8988T (cell line): ENCODE measurements around the gene RHBDF2.
A peak's percentile ranks its signal among the peaks of the same experiment; 100 is the strongest.
"Not testable (repeated sequence)": the region's sequence is repeated elsewhere in the genome, so short reads cannot be mapped to it uniquely, and the experiment has no call there.

Experiments used
- DNase-seq: peaks from one replicate; pipeline ENCODE4 v3.0.0; 2011

Gene RHBDF2

GRCh38 chr17:76523084-76524037, 22.1 kb upstream of the RHBDF2 start:
- peak; percentile 74 for DNase-seq

DNA sequence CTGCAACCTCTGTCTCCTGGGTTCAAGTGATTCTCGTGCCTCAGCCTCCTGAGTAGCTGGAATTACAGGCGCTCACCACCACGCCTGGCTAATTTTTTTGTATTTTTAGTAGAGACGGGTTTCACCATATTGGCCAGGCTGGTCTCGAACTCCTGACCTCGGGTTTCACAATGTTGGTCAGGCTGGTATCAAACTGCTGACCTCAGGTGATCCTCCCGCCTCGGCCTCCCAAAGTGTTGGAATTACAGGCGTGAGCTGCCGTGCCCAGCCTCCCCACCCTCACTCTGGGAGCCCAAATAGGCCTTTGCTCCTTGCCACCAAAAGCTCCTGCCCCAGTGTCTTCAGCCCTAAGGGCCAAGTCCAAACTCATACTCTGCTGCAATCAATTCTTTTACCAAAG, 20.5 kb upstream of the RHBDF2 start:
- DNase-seq: not testable (repeated sequence)

- no peak for DNase-seq
These were observed 20.0 kb upstream of the RHBDF2 start for GRCh38 chr17:76521262-76521661.

DNA sequence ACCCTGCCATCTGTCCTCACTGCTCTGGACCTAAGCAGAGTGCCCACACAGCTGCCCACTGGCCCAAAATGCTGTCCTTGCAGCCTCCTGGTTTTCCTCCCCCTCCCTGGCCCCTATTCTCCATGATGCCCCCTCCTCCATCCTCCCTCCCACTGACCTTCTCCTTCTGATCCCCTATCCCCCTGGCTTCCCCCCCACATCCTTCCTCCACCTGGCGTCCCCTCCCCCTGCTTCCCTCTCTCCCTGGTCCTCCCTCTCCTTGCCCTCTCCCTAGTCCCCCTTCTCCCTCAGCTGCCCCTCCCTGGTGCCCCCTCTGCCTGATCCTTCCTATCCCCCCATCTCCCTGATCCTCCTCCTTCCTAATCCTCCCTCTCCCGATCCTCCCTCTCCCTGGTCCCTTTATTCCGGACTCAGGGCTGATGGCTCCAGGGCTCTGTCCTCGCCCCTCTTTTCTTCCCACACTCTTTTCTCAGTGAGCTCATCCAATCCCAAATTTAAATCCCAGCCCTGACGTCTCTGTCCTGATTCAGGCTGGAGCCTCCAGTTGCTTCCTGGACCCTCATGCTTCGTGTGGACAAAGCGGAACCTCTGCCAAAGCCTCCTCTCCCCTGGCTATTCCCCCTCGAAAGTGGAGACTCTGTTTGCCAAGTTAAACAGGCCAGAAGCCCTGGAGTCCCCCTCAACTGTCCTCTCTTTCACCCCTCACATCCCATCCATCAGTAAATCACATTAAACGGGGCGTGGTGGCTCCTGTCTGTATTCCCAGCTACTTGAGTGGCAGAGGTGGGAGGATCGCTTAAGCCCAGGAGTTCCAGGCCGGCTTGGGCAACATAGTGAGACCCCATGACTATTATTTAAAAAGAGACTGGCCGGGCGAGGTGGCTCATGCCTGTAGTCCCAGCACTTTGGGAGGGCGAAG, 18.1 kb upstream of the RHBDF2 start:
- DNase-seq: no peak

DNA sequence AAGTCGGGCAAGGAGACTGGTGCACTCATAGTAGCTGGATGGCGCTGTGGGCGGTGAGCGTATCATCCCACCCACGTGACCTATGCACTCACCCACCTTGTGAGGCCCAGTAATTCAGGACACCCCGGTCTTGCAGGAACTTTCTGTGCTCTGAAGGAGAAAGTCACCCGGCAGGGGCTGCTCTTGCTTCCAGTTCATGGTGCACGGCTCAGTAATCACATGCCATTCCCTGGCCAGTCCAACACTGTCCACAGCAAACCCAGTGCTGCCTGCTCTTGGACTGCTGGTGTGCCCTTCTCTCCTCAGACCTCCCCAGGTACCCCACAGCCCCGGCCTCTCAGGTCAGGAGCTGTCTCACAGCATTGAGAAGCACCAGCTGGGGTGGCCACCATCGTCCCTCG, 16.4 kb upstream of the RHBDF2 start:
- no peak for DNase-seq

DNA sequence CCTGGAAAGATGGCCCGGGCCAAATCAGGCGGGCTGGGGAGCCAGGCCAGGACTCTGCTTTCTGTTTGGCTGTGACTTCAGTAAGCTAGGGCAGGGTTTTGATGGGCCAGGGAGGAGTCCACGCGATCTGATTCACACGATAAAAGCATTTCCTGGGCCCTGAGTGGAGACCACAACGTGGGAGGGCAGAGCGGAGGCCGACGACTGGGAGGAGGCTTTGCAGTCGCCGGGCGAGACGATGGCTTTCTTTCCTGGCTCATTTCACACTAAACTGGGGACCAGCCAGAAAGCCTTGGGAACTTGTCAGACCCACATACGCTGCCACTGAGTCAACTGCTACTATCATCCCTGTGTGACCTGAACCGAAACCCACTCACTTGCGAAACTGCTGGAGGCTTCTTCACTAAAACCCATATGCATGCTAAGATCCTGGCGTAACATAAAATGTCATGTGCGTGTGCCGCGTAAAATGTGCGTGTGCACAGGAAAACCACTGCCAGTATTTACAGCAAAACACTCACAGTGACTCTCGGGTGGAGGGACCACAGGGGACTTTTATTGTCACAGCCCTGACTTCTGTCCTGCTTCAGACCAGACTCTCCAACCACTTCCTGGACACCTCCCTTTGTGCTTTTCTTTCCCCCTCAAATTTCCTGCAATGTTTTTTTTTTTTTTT, 14.2 kb upstream of the RHBDF2 start:
- no peak for DNase-seq

- not testable (repeated sequence) for DNase-seq
These were observed 13.1 kb upstream of the RHBDF2 start for GRCh38 chr17:76514355-76514754.

- no peak for DNase-seq
These were observed 12.1 kb upstream of the RHBDF2 start for GRCh38 chr17:76513306-76513692.

GRCh38 chr17:76512366-76513305, 11.4 kb upstream of the RHBDF2 start:
- DNase-seq: no peak

GRCh38 chr17:76511668-76512365, 10.6 kb upstream of the RHBDF2 start:
- DNase-seq: no peak

GRCh38 chr17:76510831-76511244, 9.6 kb upstream of the RHBDF2 start:
- no peak for DNase-seq

DNA sequence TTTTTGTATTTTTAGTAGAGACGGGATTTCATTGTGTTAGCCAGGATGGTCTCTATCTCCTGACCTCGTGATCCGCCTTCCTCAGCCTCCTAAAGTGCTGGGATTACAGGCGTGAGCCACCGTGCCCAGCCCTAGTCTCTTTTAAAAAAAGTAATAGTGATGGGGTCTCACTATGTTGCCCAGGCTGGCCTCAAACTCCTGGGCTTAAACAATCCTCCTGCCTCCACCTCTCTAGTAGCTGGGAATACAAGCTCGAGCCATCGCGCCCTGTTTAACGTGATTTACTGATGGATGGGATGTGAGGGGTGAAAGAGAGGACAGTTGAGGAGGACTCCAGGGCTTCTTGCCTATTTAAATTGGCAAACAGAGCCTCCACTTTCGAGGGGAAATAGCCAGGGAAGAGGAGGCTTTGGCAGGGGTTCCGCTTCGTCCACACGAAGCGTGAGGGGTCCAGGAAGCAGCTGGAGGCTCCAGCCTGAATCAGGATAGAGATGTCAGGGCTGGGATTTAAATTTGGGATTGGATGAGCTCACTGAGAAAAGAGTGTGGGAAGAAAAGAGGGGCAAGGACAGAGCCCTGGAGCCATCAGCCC, 7.3 kb upstream of the RHBDF2 start:
- not testable (repeated sequence) for DNase-seq

DNA sequence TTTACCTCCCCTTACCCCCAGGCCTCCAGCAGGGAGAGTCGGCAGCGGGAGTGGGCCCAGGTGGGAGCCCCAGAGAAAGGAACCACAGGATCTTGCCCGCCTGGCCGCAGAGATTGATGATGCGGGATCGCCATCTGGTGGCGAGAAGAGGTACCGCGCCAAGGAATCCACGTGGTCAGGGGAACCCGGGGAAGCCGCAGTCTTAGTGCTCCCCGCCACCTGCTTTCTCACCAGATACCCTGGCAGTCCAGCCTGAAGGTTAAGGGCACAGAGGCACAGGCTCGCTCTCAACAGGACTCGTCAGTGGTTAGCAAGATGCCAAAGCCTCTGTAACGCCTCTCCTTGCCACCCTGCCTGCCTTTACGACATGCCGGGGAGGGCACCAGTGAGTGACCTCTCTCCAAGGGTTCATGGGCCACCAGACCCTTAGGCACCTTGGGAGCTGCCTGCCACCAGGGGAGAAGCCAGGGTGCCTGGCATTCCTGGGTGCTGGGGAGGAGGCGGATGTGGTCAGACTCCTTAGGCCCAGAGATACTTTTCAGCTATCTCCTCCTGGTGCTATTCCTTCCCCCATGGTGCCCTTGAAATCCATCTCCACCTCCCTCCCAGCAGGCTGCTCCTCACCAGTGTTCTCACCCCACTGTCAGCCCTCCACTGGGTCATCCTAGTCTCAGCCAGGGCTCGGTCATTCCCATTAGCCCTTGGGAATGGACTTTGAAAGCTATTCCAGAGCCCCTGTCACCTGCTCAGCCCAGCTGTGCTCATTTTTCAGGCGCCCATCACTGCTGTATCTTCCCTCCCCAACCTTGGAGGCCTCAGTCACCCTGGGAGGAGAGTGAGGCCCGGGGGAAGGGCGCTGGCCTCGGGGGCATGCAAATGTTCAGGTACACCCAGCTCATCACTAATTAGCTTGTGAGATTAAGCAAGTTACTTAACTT, 5.5 kb upstream of the RHBDF2 start:
- peak; percentile 74 for DNase-seq

DNA sequence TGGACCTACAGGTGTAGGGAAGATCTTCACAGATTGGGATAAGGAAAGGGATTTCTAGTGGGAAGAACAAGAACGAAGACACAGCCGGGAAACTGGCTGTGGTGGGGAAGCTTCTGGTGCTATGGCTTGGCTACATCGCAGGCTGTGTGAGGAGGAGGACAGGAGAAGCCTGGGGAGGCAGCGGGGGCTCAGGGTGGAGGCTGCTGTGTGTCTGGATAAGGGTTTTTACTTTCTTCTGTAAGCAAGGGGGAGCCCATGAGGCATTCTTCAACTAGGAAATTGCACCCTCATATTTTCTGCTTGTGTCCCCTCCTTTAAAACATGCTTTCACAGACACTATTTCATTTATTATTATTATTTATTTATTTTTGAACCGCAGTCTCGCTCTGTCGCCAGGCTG, 2.9 kb upstream of the RHBDF2 start:
- DNase-seq: peak; percentile 68

DNA sequence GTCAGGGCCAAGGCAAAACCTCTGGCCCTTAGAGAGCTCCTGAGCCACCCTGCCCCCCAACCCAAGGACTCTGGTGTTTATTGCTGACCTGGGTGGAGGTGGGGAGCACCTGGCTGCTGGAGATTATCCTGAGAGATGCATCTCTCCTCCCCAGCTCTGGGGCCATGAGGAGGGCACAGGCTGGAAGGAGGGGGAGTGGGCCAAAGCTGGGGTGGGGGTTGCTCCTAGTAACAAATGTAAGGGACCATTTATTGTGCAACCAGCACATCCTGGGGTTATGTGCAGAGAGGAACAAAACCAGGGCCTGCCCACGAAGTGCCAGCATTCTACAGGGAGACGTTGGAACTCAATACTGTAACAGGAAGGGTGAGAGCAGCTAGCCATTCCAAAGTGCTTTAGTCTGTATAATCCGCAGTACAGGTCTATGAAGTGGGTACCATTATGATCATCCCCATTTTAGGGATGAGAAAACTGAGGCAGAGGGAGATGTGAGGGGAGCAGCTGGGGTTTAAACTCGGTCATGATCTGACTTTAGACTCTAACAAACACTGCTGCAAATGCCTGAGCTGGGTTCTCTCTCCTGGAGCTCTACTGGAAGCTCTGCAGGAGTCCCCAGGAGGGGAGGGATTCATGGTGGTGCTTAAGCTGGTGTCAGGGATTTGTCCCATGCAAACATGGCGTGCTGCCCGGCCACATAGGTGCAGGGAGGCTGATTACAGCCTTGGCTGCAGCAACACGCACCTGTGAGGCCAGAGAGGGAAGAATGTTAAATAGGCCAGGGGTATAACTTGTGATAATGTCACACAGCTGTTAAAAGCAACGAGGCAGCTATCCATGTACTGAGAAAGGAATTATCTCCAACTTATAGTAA, 1.4 kb upstream of the RHBDF2 start:
- DNase-seq: no peak

- DNase-seq: no peak
These were observed 644 bp upstream of the RHBDF2 start for GRCh38 chr17:76501827-76502307.

- no peak for DNase-seq
These were observed 541 bp downstream of the RHBDF2 start for GRCh38 chr17:76500747-76501017.

DNA sequence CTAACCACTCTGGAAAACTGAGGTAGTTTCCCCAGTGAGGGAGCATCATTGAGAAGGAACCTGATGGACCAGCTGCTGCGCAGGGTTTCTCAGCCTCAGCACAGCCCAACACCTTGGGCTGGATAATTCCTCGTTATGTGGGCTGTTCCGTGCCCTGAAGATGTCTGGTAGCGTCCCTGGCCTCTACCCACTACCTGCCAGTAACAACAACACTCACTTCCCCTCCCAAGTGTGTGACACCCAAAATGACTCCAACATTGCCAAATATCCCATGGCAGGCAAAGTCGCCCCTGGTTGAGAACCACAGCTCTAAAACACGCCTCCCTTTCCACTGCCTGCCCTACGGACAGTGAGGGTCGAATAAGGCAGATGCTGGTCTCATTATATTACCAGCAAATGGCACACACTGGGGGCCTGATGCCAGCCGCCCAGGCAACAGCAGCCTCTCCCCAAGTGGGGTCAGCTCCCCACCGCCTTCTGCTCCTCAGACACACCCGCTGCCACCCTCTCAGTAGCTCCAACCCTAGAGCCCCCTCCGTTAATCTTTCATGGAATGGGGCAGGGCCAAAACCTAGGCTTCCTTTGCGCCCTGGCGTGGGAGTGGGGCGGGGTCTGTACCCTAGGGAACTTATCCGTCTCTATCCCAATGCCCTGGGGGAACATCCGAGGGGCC, 1.0 kb downstream of the RHBDF2 start:
- no peak for DNase-seq
